ENCODE data around the gene ANXA6. TPM values are rescaled to one million over a fixed set of nuclear protein-coding genes. Genes with fewer than 3 reads are reported as not detected.
A peak's percentile ranks its signal among the peaks of the same experiment; 100 is the strongest.

The ANXA6 gene
- total RNA-seq, 1 experiment from 2014 or later = 98.7 TPM

GRCh38 chr5:151051066-151051930, 106.3 kb downstream of the ANXA6 start:
- H3K9me3 ChIP-seq (ENCODE audit: control insufficient read depth, low read depth, low read length) = no peaks in the 10 kb centered on the region
- WGBS (ENCODE audit: extremely low coverage, insufficient read length, low lambda C conversion rate) = no CpG with 5 or more reads among the region's 6 CpGs
- H3K4ac ChIP-seq (ENCODE audit: low read depth, low read length) = no peak overlapping the region
- Mint-ChIP-seq H3K27ac (peak overlapping the region in 1 of 3 experiments; percentile 81; a peak in 2 of 7 replicates), H3K4me1 (peaks cover 0 to 5% of the 10 kb centered on the region in 2 experiments; a peak in 1 of 4 replicates), H3K27me3 (ENCODE audit: low read depth) (no peaks in the 10 kb centered on the region), H3K36me3 (ENCODE audit: insufficient read depth in 1 of 3, low read depth in 3 of 3) (peaks cover 0 to 22% (median 22%) of the 10 kb centered on the region in 3 experiments; a peak in 4 of 7 replicates), H3K9me3 (no peaks in the 10 kb centered on the region), H3K4me3 (no peak overlapping the region)
- no peak overlapping the region for H2BK120ac ChIP-seq (ENCODE audit: low read depth, low read length, poor library complexity, severe bottlenecking)
- H3K14ac ChIP-seq (ENCODE audit: insufficient read depth, low read length) = no peak overlapping the region
- H2AK5ac ChIP-seq (ENCODE audit: insufficient read length, low read length) = no peak overlapping the region
- no peaks in the 10 kb centered on the region for H3K23me2 ChIP-seq (ENCODE audit: insufficient read length, low read depth, low read length, poor library complexity, severe bottlenecking)
- H4K91ac ChIP-seq (ENCODE audit: insufficient read length, low read depth, low read length) = no peak overlapping the region
- TF ChIP-seq CTCF (conservative IDR thresholded peaks at IDR 0.05) = peak; percentile 89
- DNase-seq = peak; percentile 83
- H3K23ac ChIP-seq (ENCODE audit: insufficient read length, low read depth, low read length) = no peak overlapping the region
- H3K4me2 ChIP-seq (ENCODE audit: insufficient read depth, insufficient read length, low read length) = no peak overlapping the region
- H2AFZ ChIP-seq (ENCODE audit: low read length) = no peak overlapping the region
- no peaks in the 10 kb centered on the region for H3K79me1 ChIP-seq (ENCODE audit: insufficient read depth, low read depth, low read length, poor library complexity, severe bottlenecking)
- no peak overlapping the region for H2BK5ac ChIP-seq (ENCODE audit: insufficient read length, low read length)
- no peak overlapping the region for H3K56ac ChIP-seq (ENCODE audit: insufficient read length, low read depth, low read length)
- no peak overlapping the region for H4K5ac ChIP-seq (ENCODE audit: insufficient read length, low read depth, low read length)
- no peaks in the 10 kb centered on the region for H3K4me1 ChIP-seq (ENCODE audit: insufficient read depth, low read length)
- H3K27me3 ChIP-seq (ENCODE audit: insufficient read depth, low read length) = no peaks in the 10 kb centered on the region
- no peaks in the 10 kb centered on the region for H3K79me2 ChIP-seq (ENCODE audit: insufficient read depth, low read length)
- no peak overlapping the region for H4K8ac ChIP-seq (replicated peaks; ENCODE audit: insufficient read length, low read depth, low read length)
- no peak overlapping the region for H3K18ac ChIP-seq (ENCODE audit: insufficient read length, low read depth, low read length)
- H3T11ph ChIP-seq (ENCODE audit: low read length) = no peak overlapping the region
- no peak overlapping the region for H2BK15ac ChIP-seq (ENCODE audit: low read depth, low read length)
- no peak overlapping the region for H3K9ac ChIP-seq (ENCODE audit: extremely low read depth, insufficient read length, low read length)
- H3K27ac ChIP-seq (ENCODE audit: insufficient read length, low read depth, low read length) = no peak overlapping the region
- no peaks in the 10 kb centered on the region for H4K20me1 ChIP-seq (ENCODE audit: control insufficient read depth, insufficient read depth, insufficient read length)
- H2BK12ac ChIP-seq (ENCODE audit: insufficient read length, low read depth, low read length) = no peak overlapping the region
- no peak overlapping the region for H2BK20ac ChIP-seq (ENCODE audit: low read depth, low read length, poor library complexity, severe bottlenecking)

Other genes starting within 250 kb of the ANXA6 start
- 20.4 and 20.9 TPM in 2 replicates for gene GPX3, start 137.2 kb downstream of the ANXA6 start, total RNA-seq (2021)
- 40.8 and 43.7 TPM in 2 replicates for gene TNIP1, start 76.7 kb downstream of the ANXA6 start, total RNA-seq (2021)
- gene CCDC69, start 66.3 kb upstream of the ANXA6 start, total RNA-seq (2021) = 5.3 and 6.0 TPM in 2 replicates
- 25.9 and 27.8 TPM in 2 replicates for gene GM2A, start 95.4 kb upstream of the ANXA6 start, total RNA-seq (2021)
- gene SLC36A3, start 146.0 kb upstream of the ANXA6 start, total RNA-seq (2021) = not detected in 2 replicates
- 0.07 and 0.15 TPM in 2 replicates for gene SLC36A2, start 189.8 kb upstream of the ANXA6 start, total RNA-seq (2021)